SK-N-SH treated with all-trans-retinoic acid at 6 μM for 48 hours (cell line): ENCODE data around the gene EHD1.

Experiments
- ATAC-seq: fragments of 200-7000 bp; cut with Tn5 transposase; 3 replicates; pipeline ENCODE4 v1.9.1; 2020; ENCODE audit warnings: mild to moderate bottlenecking, moderate library complexity
- ARNTL ChIP-seq: fragments of 450-650 bp; formaldehyde crosslinking; IDR thresholded peaks from 2 replicates; pipeline ENCODE4 v1.5.0; 2020; ENCODE audit warnings: low read depth, mild to moderate bottlenecking, moderate library complexity, borderline replicate concordance
- BACH2 ChIP-seq: fragments of 250-450 bp; sonication (Bioruptor Pico); IDR thresholded peaks from 2 replicates; pipeline ENCODE4 v1.9.0; 2021; ENCODE audit warnings: mild to moderate bottlenecking, borderline replicate concordance
- CREB5 ChIP-seq: fragments of 250-450 bp; sonication (Bioruptor Pico); IDR thresholded peaks from 2 replicates; pipeline ENCODE4 v1.5.1; 2020; ENCODE audit warnings: low read depth, mild to moderate bottlenecking, moderate library complexity
- CSDC2 ChIP-seq: fragments of 250-450 bp; sonication (Bioruptor Pico); IDR thresholded peaks from 2 replicates; pipeline ENCODE4 v1.5.0; 2020; ENCODE audit warnings: mild to moderate bottlenecking, moderate library complexity
- CSRNP3 ChIP-seq: fragments of 250-450 bp; sonication (Bioruptor Pico); IDR thresholded peaks from 2 replicates; pipeline ENCODE4 v1.5.1; 2021; ENCODE audit warnings: mild to moderate bottlenecking, moderate library complexity
- ESRRG ChIP-seq: fragments of 250-450 bp; sonication (Bioruptor Pico); IDR thresholded peaks from 2 replicates; pipeline ENCODE4 v1.6.1; 2021; ENCODE audit warnings: mild to moderate bottlenecking
- GLIS3 ChIP-seq: fragments of 250-450 bp; sonication (Bioruptor Pico); IDR thresholded peaks from 2 replicates; pipeline ENCODE4 v1.5.0; 2020; ENCODE audit warnings: mild to moderate bottlenecking, moderate library complexity
- ISL1 ChIP-seq: fragments of 250-450 bp; sonication (Bioruptor Pico); IDR thresholded peaks from 2 replicates; pipeline ENCODE4 v2.1.2; 2022; ENCODE audit warnings: mild to moderate bottlenecking, moderate library complexity
- OSR1 ChIP-seq: fragments of 250-450 bp; sonication (Bioruptor Pico); IDR thresholded peaks from 2 replicates; pipeline ENCODE4 v1.8.0; 2022; ENCODE audit warnings: moderate library complexity, mild to moderate bottlenecking, inconsistent platforms
- PATZ1 ChIP-seq: fragments of 250-450 bp; sonication (Bioruptor Pico); IDR thresholded peaks from 2 replicates; pipeline ENCODE4 v1.8.0; 2020; ENCODE audit warnings: mild to moderate bottlenecking, moderate library complexity, borderline replicate concordance
- POU6F1 ChIP-seq: fragments of 250-450 bp; sonication (Bioruptor Pico); IDR thresholded peaks from 2 replicates; pipeline ENCODE4 v1.8.0; 2021; ENCODE audit warnings: low read depth, mild to moderate bottlenecking, moderate library complexity, borderline replicate concordance
- PPARA ChIP-seq: fragments of 250-450 bp; sonication (Bioruptor Pico); IDR thresholded peaks from 2 replicates; pipeline ENCODE4 v1.5.0; 2020; ENCODE audit warnings: mild to moderate bottlenecking, borderline replicate concordance
- RARB ChIP-seq: fragments of 250-450 bp; sonication (Bioruptor Pico); IDR thresholded peaks from 2 replicates; pipeline ENCODE4 v1.8.0; 2021; ENCODE audit warnings: mild to moderate bottlenecking, moderate library complexity
- SNAI2 ChIP-seq: fragments of 250-450 bp; sonication (Bioruptor Pico); IDR thresholded peaks from 2 replicates; pipeline ENCODE4 v1.5.0; 2020; ENCODE audit warnings: mild to moderate bottlenecking, moderate library complexity
- TCF4 ChIP-seq: fragments of 250-450 bp; sonication (Bioruptor Pico); IDR thresholded peaks from 2 replicates; pipeline ENCODE4 v1.8.0; 2021; ENCODE audit warnings: mild to moderate bottlenecking, moderate library complexity, borderline replicate concordance
- TOX ChIP-seq: fragments of 250-450 bp; sonication (Bioruptor Pico); IDR thresholded peaks from 2 replicates; pipeline ENCODE4 v1.8.0; 2021; ENCODE audit warnings: mild to moderate bottlenecking, moderate library complexity, borderline replicate concordance
- TSHZ2 ChIP-seq: fragments of 250-450 bp; sonication (Bioruptor Pico); IDR thresholded peaks from 2 replicates; pipeline ENCODE4 v1.5.0; 2020; ENCODE audit warnings: mild to moderate bottlenecking, moderate library complexity
- ZC3H10 ChIP-seq: fragments of 250-450 bp; sonication (Bioruptor Pico); IDR thresholded peaks from 2 replicates; pipeline ENCODE4 v1.5.1; 2021; ENCODE audit warnings: mild to moderate bottlenecking, moderate library complexity
- ZNF565 ChIP-seq: fragments of 450-650 bp; formaldehyde crosslinking; conservative IDR thresholded peaks from 2 replicates; pipeline ENCODE4 v1.5.0; 2020; ENCODE audit warnings: low read depth, mild to moderate bottlenecking, moderate library complexity
- ZNF70 ChIP-seq: fragments of 450-650 bp; formaldehyde crosslinking; IDR thresholded peaks from 2 replicates; pipeline ENCODE4 v1.5.0; 2020; ENCODE audit warnings: mild to moderate bottlenecking, moderate library complexity
- ZNF8 ChIP-seq: fragments of 450-650 bp; formaldehyde crosslinking; IDR thresholded peaks from 2 replicates; pipeline ENCODE4 v1.5.0; 2020; ENCODE audit warnings: mild to moderate bottlenecking, moderate library complexity

The EHD1 gene

GRCh38 chr11:64916040-64916774, 37.8 kb upstream of the EHD1 start (continued):
- no peak for TF ChIP-seq BACH2 (CRISPR knock-in tag)
- TF ChIP-seq CREB5: no peak

GRCh38 chr11:64915376-64915887, 37.0 kb upstream of the EHD1 start:
- no peak for ATAC-seq
- TF ChIP-seq CSDC2 (no peak), SNAI2 (no peak), OSR1 (CRISPR knock-in tag) (no peak), ARNTL (CRISPR knock-in tag) (no peak), BACH2 (CRISPR knock-in tag) (no peak), CSRNP3 (no peak), ZNF565 (CRISPR knock-in tag) (no peak), ZNF8 (CRISPR knock-in tag) (no peak), TOX (CRISPR knock-in tag) (no peak), RARB (no peak), ESRRG (CRISPR knock-in tag) (no peak), POU6F1 (CRISPR knock-in tag) (no peak), TCF4 (CRISPR knock-in tag) (no peak), PATZ1 (CRISPR knock-in tag) (no peak), ISL1 (CRISPR knock-in tag) (no peak), ZC3H10 (no peak)

GRCh38 chr11:64914123-64914522, 35.7 kb upstream of the EHD1 start:
- no peak for ATAC-seq
- TF ChIP-seq SNAI2: no peak
- TF ChIP-seq ZNF70 (CRISPR knock-in tag): no peak
- no peak for TF ChIP-seq TOX (CRISPR knock-in tag)
- no peak for TF ChIP-seq PPARA (CRISPR knock-in tag)
- no peak for TF ChIP-seq GLIS3 (CRISPR knock-in tag)
- TF ChIP-seq CSDC2: no peak
- no peak for TF ChIP-seq CSRNP3
- no peak for TF ChIP-seq TSHZ2
- no peak for TF ChIP-seq TCF4 (CRISPR knock-in tag)
- no peak for TF ChIP-seq RARB
- TF ChIP-seq PATZ1 (CRISPR knock-in tag): no peak
- TF ChIP-seq POU6F1 (CRISPR knock-in tag): no peak
- no peak for TF ChIP-seq OSR1 (CRISPR knock-in tag)
- no peak for TF ChIP-seq BACH2 (CRISPR knock-in tag)
- no peak for TF ChIP-seq ISL1 (CRISPR knock-in tag)
- TF ChIP-seq ARNTL (CRISPR knock-in tag): no peak
- no peak for TF ChIP-seq ESRRG (CRISPR knock-in tag)
